Lower leg skin (tissue), 3 donors: ENCODE measurements around the gene PODXL2.

Experiments used
- CTCF ChIP-seq, 3 donors: fragments of 450-650 bp; IDR thresholded peaks; one replicate each; pipeline ENCODE4 v1.5.1; 2016; ENCODE audit warnings: antibody characterized with exemption in 3 of 3, mild to moderate bottlenecking in 3 of 3, moderate library complexity in 2 of 3
- POLR2A ChIP-seq, 2 donors: fragments of 450-650 bp; IDR thresholded peaks; one replicate each; pipeline ENCODE4 v1.6.1; 2016 to 2017; ENCODE audit warnings: antibody characterized with exemption in 2 of 2, mild to moderate bottlenecking in 1 of 2, moderate library complexity in 1 of 2

DNA sequence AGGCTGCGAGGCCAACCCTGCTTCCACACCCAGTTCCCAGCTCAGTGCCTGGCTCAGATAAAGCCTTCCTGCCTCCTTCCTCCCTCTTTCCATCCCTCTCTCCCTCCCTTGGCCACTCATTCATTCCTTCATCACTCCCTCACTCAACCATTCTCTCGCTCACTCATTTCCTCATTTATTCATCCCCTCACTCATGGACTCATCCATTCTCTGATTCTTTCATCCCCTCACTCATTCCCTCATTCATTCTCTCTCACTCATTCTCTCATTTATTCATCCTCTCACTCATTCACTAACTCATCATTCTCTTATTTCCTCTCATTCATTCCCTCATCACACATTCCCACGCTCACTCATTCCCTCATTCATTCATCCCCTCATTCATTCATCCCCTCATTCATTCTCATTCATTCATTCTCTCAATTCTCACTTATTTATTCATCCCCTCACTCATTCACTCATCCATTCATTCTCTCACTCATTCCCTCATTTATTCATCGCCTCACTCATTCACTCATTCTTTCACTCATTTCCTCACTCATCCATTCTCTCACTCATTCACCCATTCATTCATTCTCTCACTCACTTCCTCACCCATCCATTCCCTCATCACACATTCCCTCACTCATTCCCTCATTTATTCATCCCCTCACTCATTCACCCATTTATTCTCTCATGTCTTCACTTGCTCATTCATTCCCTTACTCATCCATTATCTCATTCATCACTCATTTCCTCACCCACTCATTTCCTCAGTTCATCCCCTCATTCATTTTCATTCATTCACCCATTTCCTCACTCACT lies 56.9 kb downstream of the PODXL2 start:
- no peak for TF ChIP-seq CTCF (IDR thresholded peaks at IDR 0.05)
- no peak for TF ChIP-seq POLR2A (IDR thresholded peaks at IDR 0.05)
